NCI-H1092 (cell line): Measurements from ENCODE around the gene CLIP2.
"Not testable (repeated sequence)": the region's sequence is repeated elsewhere in the genome, so short reads cannot be mapped to it uniquely, and the experiment has no call there.

Experiments
- DNase-seq: peaks from one replicate; lab custom pipeline; 2025; lab: John Stamatoyannopoulos, UW

Gene CLIP2

DNA sequence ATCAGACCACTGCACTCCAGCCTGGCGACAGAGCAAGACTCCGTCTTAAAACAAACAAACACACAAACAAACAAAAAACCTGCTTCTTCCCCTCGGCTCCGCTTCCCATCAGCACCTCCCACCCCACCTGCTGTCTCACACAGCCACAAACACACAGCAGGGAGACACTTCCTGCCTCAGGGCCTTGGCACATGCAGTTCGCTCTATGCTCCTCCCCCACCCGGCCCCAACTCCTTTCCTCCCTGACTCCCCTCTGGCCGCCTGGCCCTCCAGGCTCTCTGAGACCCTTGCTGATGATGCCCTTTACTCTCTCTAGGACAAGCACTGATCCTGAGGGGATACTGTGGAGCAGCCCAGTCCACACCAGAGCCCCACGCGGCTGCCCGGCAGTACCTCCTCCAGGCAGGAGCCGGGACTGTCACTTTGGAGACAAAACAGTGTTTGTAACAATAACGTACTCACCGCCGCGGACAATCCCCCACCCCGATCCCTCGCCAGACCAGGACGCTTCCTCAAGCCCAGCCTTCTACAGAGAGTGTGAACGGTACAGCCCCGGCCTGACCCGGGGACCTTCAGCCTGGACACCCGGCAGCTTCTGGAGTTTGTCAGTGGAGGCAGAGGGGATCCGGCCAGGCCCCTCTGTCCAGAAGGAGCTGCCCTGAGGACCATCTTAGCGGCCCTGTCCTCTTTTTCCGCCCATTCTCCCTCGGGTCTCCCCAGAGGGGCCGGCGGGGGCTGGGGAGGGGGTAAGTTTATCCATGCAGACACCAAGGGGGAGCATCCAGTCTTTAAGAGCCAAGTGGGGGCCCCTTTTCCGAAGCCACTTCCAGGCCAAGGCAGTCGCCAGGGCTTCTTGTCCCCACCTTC lies 114.5 kb downstream of the CLIP2 start:
- DNase-seq = no peak

DNA sequence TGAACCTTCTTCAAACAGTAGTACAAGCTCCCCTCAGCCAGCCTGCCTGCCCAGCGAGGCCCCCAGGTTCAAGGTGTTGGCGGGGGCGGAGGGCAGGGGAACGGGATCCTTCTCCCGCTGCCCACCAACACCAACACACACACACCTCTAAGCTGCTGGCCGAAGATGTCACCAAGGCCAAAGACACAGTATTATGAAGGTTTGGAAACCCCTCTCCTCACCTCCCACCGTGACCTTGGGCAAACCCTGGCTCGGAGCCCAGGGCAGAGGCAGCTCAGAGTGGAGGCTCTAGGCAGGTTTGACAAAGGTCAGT lies 115.1 kb downstream of the CLIP2 start:
- no peak for DNase-seq

- no peak for DNase-seq
Observed at GRCh38 chr7:74404741-74405140, 115.5 kb downstream of the CLIP2 start.

DNA sequence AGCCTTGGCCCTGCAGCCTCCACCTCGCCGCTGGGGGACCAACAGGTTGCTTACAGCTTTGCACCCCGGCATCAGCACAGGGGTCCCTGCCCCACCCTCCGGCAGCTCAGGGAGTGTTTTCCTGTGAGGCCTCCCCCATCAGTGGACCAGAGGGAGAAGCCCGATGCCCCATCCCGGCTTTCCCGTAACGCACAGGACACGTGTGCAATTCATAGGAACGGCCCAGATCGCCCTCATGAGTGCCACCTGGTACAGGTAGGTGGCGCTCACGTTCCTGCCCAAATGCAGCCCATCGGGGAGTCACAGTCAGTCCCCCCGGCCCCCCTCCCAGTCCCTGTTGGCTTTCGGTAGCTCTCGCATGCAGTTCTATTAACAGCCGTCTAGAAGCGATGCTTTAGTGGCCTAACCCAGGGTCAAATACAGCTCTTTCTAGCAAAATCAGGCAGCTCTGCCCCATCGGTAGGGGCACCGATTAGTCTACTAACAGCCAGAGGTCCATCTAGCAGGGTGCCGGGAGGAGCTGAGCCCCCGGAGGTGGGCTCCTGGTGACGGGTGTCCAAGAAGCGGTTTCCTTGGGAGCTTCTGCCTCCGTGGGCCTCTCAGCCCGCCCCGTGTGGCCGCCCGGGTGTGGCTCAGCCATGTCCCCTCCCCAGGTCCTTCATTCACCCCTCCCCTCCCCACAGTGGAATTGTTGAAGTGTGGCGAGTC lies 116.1 kb downstream of the CLIP2 start:
- DNase-seq = no peak

DNA sequence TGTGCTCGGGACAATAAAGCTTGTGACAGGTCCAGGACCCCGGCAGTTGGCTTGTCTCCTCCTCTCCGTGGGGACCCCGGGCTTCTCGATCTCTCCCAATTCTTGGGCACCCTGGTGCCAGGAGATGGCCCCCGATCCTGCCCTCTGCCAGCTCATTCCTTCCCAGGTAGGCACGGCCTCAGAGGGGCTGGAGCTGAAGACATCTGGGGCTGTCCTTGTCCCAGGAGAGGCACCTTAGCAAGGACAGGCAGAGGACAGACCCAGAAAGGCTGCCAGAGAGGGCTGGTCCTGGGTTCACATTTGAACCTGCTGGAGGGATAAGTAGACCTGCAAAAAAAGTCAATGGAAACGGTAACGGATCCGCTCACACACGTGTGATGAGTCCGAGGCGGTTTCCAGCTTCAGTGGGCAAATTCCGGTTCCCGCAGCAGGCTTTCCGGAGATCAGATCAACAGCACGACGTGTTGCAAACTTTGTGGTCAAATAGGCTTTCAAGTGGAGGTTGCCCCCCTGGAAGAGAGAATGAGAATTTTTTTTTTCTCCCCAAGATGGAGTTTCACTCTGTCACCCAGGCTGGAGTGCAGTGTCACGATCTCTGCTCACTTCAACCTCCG lies 116.8 kb downstream of the CLIP2 start:
- DNase-seq = no peak

- no peak for DNase-seq
Observed at GRCh38 chr7:74407958-74408357, 118.8 kb downstream of the CLIP2 start.

DNA sequence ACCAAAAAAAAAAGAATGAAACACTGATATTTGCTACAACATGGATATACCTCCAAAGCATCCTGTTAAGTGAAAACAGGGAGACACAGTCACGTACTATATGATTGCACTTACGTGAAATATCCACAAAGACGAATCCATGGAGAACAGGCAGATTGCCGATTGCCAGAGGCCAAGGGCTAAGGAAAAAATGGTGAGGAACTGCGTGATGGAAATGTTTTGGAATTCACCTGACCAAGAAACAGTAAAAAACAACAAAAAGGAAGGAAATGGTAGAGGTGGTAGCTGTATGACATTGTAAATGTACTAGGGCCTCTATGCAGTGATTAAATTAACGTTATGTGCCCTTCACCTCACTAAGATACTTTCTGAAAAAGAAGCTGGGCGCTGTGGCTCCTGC lies 120.4 kb downstream of the CLIP2 start:
- DNase-seq = no peak

DNA sequence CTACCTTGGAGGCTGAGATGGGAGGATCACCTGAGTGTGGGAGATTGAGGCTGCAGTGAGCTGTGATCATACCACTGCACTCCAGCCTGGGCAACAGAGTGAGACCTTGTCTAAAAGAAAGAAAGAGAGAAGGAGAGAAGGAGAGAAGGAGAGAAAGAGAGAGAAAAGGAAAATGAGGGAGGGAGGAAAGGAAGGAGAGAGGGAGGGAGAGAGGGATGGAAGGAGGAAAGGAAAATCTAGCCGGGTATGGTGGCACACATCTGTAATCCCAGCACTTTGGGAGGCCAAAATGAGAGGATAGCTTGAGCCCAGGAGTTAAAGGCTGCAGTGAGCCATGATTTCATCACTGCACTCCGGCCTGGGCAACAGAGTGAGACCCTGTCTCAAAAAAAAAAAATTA lies 121.6 kb downstream of the CLIP2 start:
- no peak for DNase-seq

DNA sequence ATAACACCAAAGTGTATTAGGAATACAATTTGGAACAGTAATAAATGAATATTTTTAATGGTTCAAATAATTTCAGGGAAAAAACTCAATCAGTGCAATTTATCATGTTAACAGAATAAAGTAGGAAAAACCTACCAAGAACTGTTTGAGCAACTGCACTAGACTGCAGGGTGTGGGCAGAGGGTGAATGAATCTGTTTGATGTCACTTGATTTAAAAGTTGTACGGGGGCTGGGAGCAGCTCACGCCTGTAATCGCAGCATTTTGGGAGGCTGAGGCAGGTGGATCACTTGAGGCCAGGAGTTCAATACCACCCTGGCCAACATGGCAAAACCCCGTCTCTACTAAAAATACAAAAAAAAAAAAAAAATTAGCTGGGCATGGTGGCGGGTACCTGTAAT lies 122.4 kb downstream of the CLIP2 start:
- not testable (repeated sequence) for DNase-seq

DNA sequence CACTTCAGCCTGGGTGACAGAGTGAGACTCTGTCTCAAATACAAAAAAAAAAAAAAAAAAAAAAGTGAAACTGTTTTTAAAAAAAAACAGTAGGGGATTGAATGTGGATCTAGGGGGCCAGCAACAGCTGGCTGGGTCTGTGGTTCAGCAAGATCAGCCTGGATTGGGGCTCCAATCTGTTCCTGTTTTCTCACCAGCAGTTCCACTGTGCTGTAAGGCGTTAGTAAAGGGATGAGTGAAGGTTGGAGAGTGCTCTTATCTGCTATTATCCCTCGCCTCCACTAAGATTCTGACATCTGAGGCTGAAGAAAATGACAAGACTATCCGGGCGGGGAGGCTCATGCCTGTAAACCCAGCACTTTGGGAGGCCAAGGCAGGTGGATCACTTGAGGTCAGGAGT lies 122.8 kb downstream of the CLIP2 start:
- DNase-seq = no peak

DNA sequence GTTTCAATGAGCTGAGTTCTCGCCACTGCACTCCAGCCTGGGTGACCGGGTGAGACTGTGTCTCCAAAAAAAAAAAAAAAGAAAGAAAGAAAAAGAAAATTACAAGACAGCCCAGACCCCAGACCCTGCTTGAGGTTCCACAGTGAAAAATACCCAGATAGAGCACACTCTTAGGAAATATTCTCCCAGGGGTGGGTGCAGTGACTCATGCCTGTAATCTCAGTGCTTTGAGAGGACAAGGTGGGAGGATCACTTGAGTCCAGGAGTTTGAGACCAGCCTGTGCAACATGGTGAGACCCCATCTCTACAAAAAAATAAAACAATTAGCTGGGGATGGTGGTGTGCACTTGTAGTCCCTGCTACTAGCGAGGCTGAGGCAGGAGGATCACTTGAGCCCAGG lies 123.4 kb downstream of the CLIP2 start:
- DNase-seq = no peak

GRCh38 chr7:74414595-74415333 lies 125.6 kb downstream of the CLIP2 start:
- DNase-seq = not testable (repeated sequence)

GRCh38 chr7:74417419-74417971 lies 128.3 kb downstream of the CLIP2 start:
- DNase-seq = peak; percentile 34

- DNase-seq = no peak
Observed at GRCh38 chr7:74418076-74418475, 128.9 kb downstream of the CLIP2 start.

DNA sequence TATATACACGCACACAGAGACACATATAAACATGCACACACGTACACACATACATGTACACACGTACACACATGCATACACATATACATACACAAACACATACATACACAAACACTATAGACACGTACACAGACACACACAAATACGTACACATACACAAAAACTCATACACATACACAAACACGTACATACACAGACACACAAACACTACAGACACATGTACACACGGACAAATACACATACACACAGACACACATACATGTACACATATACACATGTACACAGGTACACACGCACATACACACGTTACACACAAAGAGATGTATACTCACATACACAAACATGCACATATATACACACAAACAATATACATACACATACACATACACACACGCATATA lies 129.3 kb downstream of the CLIP2 start:
- no peak for DNase-seq

GRCh38 chr7:74419232-74419631 lies 130.0 kb downstream of the CLIP2 start:
- DNase-seq = not testable (repeated sequence)

DNA sequence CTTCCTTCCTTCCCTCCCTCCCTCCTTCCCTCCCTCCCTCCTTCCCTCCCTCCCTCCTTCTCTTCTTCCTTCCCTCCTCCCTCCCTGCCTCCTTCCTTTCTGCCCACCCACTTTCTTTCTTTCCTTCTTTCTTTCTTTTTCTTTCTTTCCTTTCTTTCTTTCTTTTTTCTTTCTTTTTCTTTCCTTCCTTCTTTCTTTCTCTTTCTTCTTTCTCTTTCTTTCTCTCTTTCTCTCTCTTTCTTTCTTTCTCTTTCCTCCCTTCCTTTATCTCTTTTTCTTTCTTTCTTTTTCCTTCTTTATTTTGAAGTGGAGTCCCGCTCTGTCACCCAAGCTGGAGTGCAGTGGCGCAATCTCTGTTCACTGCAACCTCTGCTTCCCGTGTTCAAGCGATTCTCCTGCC lies 130.8 kb downstream of the CLIP2 start:
- DNase-seq = no peak

DNA sequence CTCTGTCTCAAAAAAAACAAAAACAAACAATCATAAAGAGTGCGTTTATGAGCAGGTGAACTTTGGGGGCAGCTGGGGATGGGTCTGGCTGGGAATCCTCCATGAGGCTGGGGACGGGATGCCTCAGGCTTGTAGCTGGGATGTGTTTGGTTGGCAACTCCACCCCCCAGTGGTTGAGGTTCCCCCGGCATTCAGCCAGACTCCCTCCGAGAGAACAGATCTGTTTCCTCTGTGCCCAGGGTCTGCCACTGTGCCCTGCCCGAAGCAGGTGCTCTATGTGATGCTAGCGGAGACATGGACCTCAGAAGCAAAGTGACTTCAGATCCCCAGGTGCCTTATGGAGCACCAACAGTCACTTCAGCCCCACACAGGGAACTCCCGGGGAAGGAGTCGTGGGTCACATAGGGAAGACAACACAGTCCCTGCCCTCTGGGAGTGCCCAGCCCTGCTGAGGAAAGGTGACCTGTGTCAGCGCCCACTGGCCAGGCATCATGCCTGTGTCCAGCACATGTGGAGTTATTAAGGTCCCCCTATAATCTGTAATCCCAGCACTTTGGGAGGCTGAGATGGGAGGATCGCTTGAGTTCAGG lies 135.2 kb downstream of the CLIP2 start:
- DNase-seq = no peak

GRCh38 chr7:74428023-74428422 lies 138.8 kb downstream of the CLIP2 start:
- no peak for DNase-seq

- no peak for DNase-seq
Observed at GRCh38 chr7:74429153-74429747, 140.0 kb downstream of the CLIP2 start.

GRCh38 chr7:74430409-74430808 lies 141.2 kb downstream of the CLIP2 start:
- not testable (repeated sequence) for DNase-seq
